ENCODE results near the gene IRGQ. TPM values are rescaled to one million over a fixed set of nuclear protein-coding genes. Genes with fewer than 3 reads are reported as not detected.

IRGQ gene
- total RNA-seq, 1 donor from 2014 or later = 26.1 TPM

- Histone ChIP-seq H3K27ac (replicated peaks) (no peak overlapping the region), H3K4me1 (peaks cover 27% of the 10 kb centered on the region), H3K36me3 (peaks cover 22% of the 10 kb centered on the region), H3K9me3 (replicated peaks) (no peaks in the 10 kb centered on the region), H3K4me3 (no peak overlapping the region), H3K27me3 (ENCODE audit: low read depth) (no peaks in the 10 kb centered on the region)
- intact Hi-C loops (cut with micrococcal nuclease) = no loop called here
- DNase-seq = no peak
- TF ChIP-seq, protein P1, sequence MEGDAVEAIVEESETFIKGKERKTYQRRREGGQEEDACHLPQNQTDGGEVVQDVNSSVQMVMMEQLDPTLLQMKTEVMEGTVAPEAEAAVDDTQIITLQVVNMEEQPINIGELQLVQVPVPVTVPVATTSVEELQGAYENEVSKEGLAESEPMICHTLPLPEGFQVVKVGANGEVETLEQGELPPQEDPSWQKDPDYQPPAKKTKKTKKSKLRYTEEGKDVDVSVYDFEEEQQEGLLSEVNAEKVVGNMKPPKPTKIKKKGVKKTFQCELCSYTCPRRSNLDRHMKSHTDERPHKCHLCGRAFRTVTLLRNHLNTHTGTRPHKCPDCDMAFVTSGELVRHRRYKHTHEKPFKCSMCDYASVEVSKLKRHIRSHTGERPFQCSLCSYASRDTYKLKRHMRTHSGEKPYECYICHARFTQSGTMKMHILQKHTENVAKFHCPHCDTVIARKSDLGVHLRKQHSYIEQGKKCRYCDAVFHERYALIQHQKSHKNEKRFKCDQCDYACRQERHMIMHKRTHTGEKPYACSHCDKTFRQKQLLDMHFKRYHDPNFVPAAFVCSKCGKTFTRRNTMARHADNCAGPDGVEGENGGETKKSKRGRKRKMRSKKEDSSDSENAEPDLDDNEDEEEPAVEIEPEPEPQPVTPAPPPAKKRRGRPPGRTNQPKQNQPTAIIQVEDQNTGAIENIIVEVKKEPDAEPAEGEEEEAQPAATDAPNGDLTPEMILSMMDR (IDR thresholded peaks at IDR 0.05; ENCODE audit: borderline replicate concordance) = no peak
These were observed 21.0 kb upstream of the IRGQ start for GRCh38 chr19:43616954-43617353.

DNA sequence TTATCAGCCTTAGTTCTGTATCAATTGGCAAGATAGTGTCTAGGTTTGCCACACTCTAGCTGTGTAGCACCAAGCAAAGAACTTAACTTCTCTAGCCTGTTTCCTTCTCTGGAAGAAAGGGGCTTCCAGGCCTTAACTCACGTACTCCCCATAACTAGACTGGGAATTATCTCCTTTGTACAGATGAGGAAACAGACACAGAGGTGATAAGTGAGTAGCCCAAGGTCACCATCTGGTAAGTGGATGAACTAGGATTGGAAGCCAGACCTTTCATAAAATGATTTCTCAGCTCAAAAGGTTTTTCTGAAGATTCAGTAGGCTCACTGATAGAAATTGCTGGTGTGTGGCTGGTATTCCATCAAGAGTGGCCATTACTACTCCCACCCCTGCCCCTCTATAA lies 20.4 kb upstream of the IRGQ start:
- Histone ChIP-seq H3K27ac (replicated peaks) (no peak overlapping the region), H3K9me3 (replicated peaks) (no peaks in the 10 kb centered on the region), H3K4me1 (peaks cover 27% of the 10 kb centered on the region), H3K36me3 (peaks cover 23% of the 10 kb centered on the region), H3K4me3 (no peak overlapping the region), H3K27me3 (ENCODE audit: low read depth) (no peaks in the 10 kb centered on the region)
- no peak for DNase-seq
- intact Hi-C loops (cut with micrococcal nuclease) = no loop called here
- TF ChIP-seq, protein P1 (IDR thresholded peaks at IDR 0.05; ENCODE audit: borderline replicate concordance) = no peak

DNA sequence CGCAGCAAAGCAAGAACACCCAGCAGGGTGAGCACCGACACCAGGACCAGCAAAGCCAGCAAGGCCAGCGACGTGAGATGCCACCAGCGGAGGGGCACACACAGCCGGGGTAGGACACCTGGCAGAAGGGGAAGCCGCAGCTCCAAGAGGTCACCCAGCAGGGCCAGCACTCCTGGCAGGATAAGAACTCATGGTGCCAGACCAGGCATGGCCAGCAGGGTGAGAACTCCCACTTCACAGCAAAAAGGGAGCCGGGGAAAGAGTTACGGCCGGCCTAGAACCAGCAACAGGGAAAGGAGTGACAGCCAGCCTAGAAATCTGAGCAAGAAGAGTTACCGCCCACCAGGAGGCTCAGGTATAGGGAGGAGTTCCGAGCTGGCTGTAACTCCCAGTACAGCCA lies 16.4 kb upstream of the IRGQ start:
- DNase-seq = no peak
- TF ChIP-seq, protein P1 (IDR thresholded peaks at IDR 0.05; ENCODE audit: borderline replicate concordance) = no peak
- H3K9me3 ChIP-seq (replicated peaks) = no peaks in the 10 kb centered on the region
- no peaks in the 10 kb centered on the region for H3K27me3 ChIP-seq (ENCODE audit: low read depth)
- no peaks in the 10 kb centered on the region for H3K4me1 ChIP-seq
- H3K27ac ChIP-seq (replicated peaks) = no peak overlapping the region
- peaks cover 39% of the 10 kb centered on the region for H3K36me3 ChIP-seq
- H3K4me3 ChIP-seq = no peak overlapping the region
- intact Hi-C loops (cut with micrococcal nuclease) = no loop called here

DNA sequence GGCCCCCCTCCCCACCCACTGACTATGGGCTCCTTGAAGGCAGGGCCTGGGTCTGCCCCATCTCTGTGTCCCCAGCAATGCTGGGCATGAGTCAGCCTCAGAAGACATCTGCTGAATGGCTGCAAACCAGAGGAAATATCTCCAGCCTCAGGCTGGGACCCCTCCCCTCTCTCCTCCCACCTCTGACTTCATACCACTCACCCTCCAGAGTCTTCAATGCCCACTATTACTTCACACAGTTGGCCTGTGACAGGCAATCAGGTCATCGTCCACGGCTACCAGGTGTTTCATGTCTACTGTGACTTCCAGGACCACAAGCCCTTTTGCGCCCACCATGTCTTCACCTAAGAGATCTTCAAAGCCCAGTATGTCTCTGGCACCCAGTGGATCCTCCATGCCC lies 15.9 kb upstream of the IRGQ start, which contains the start of gene SRRM5:
Gene SRRM5 (plus strand): TSS at position 301 of the 400 bp plus-strand sequence. CDS start 34 bp downstream, at position 335.
- no peak within 1 kb of the TSS for H3K4me3 ChIP-seq
- H3K4me1 ChIP-seq = no peaks in the 10 kb centered on the region
- peaks cover 39% of the 10 kb centered on the region for H3K36me3 ChIP-seq

DNA sequence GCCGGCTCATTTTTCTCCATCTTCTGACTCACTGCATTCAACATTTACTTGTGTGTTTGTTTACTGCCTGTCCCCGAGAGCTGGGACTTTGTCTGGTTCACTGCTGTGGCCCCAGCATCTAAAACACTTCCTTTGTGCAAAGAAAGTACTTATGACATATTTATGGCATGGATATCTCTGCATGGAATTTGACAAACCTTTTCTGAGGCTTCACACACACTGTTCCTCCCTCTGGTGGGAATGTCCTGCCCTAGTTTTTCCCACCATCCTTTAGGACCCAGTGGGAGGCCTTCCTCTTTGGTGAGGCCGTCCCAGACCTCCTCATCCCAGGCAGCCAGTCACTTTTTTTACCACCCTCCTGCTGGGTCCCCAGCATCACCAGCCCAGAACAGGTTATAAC lies 14.6 kb upstream of the IRGQ start:
- intact Hi-C loops (cut with micrococcal nuclease) = no loop called here
- no peak for DNase-seq
- H3K4me1 ChIP-seq = no peaks in the 10 kb centered on the region
- H3K27ac ChIP-seq (replicated peaks) = no peak overlapping the region
- TF ChIP-seq, protein P1 (IDR thresholded peaks at IDR 0.05; ENCODE audit: borderline replicate concordance) = no peak
- H3K4me3 ChIP-seq = no peak overlapping the region
- no peaks in the 10 kb centered on the region for H3K9me3 ChIP-seq (replicated peaks)
- no peaks in the 10 kb centered on the region for H3K27me3 ChIP-seq (ENCODE audit: low read depth)
- H3K36me3 ChIP-seq = peaks cover 39% of the 10 kb centered on the region

More for the DNA sequence above, 15.9 kb upstream of the IRGQ start, which contains the start of gene SRRM5:
- no peak for DNase-seq
- TF ChIP-seq, protein P1 (IDR thresholded peaks at IDR 0.05; ENCODE audit: borderline replicate concordance) = no peak
- H3K9me3 ChIP-seq (replicated peaks) = no peaks in the 10 kb centered on the region
- H3K27me3 ChIP-seq (ENCODE audit: low read depth) = no peaks in the 10 kb centered on the region
- intact Hi-C loops (cut with micrococcal nuclease) = no loop called here
- no peak within 1 kb of the TSS for H3K27ac ChIP-seq (replicated peaks)
